Stimulated activated memory B cell treated with anti-CD40 and anti-IgM and Interleukin-4, amounts not matched to agents 10 μg/mL and 1 μg/mL and 100 μg/mL, for 72 hours (primary cell): Measurements from ENCODE around the gene ADCY5.
"Not testable (repeated sequence)": the region's sequence is repeated elsewhere in the genome, so short reads cannot be mapped to it uniquely, and the experiment has no call there.

Experiments
- ATAC-seq: fragments of 150-1000 bp; cut with Tn5 transposase; 2 replicates; pipeline ENCODE4 v1.10.0; 2021
- H3K27ac Mint-ChIP-seq: one replicate; pipeline ENCODE4 v1.8.0; 2022; ENCODE audit warnings: mild to moderate bottlenecking, mixed read lengths
- H3K27me3 Mint-ChIP-seq: one replicate; pipeline ENCODE4 v1.8.0; 2022; ENCODE audit warnings: mixed read lengths
- H3K36me3 Mint-ChIP-seq: one replicate; pipeline ENCODE4 v1.8.0; 2022; ENCODE audit warnings: mixed read lengths
- H3K4me1 Mint-ChIP-seq: one replicate; pipeline ENCODE4 v1.8.0; 2022; ENCODE audit warnings: mixed read lengths
- H3K4me3 Mint-ChIP-seq: one replicate; pipeline ENCODE4 v1.8.0; 2022; ENCODE audit warnings: mild to moderate bottlenecking, moderate library complexity, mixed read lengths
- H3K9me3 Mint-ChIP-seq: one replicate; pipeline ENCODE4 v1.8.0; 2022; ENCODE audit warnings: mixed read lengths

Gene ADCY5

GRCh38 chr3:123448536-123449101 lies at the start of gene ADCY5:
Gene ADCY5 (minus strand): TSS chr3:123449090. CDS start chr3:123448545, 545 bp downstream.
- peak within 1 kb of the TSS; percentile 39 for H3K4me3 Mint-ChIP-seq
- H3K9me3 Mint-ChIP-seq = no peaks in the 10 kb centered on the region
- no peaks in the 10 kb centered on the region for H3K4me1 Mint-ChIP-seq
- H3K27ac Mint-ChIP-seq = no peak within 1 kb of the TSS
- H3K36me3 Mint-ChIP-seq = no peaks in the 10 kb centered on the region
- ATAC-seq = no peak
- peaks cover 65% of the 10 kb centered on the region for H3K27me3 Mint-ChIP-seq

- Mint-ChIP-seq H3K27ac (no peak overlapping the region), H3K4me1 (no peaks in the 10 kb centered on the region), H3K4me3 (no peak overlapping the region), H3K9me3 (no peaks in the 10 kb centered on the region), H3K27me3 (no peaks in the 10 kb centered on the region), H3K36me3 (peaks cover 61% of the 10 kb centered on the region)
- ATAC-seq = no peak
These were observed 45.0 kb upstream of the ADCY5 start for GRCh38 chr3:123493912-123494311.

- Mint-ChIP-seq H3K27me3 (no peaks in the 10 kb centered on the region), H3K9me3 (no peaks in the 10 kb centered on the region), H3K36me3 (peaks cover 48% of the 10 kb centered on the region), H3K4me3 (no peak overlapping the region), H3K4me1 (no peaks in the 10 kb centered on the region), H3K27ac (no peak overlapping the region)
- ATAC-seq = no peak
These were observed 43.2 kb upstream of the ADCY5 start for GRCh38 chr3:123491966-123492587.

- H3K4me3 Mint-ChIP-seq = no peak overlapping the region
- no peak overlapping the region for H3K27ac Mint-ChIP-seq
- H3K27me3 Mint-ChIP-seq = peaks cover 20% of the 10 kb centered on the region
- no peak for ATAC-seq
- no peaks in the 10 kb centered on the region for H3K4me1 Mint-ChIP-seq
- H3K36me3 Mint-ChIP-seq = peaks cover 26% of the 10 kb centered on the region
- H3K9me3 Mint-ChIP-seq = no peaks in the 10 kb centered on the region
These were observed 40.6 kb upstream of the ADCY5 start for GRCh38 chr3:123489400-123490004.

GRCh38 chr3:123488645-123489347 lies 39.9 kb upstream of the ADCY5 start:
- no peak overlapping the region for H3K27ac Mint-ChIP-seq
- no peak for ATAC-seq

GRCh38 chr3:123487063-123487462 lies 38.2 kb upstream of the ADCY5 start:
- H3K4me1 Mint-ChIP-seq, H3K27ac Mint-ChIP-seq, ATAC-seq, H3K9me3 Mint-ChIP-seq, H3K4me3 Mint-ChIP-seq: not testable (repeated sequence)
- peaks cover 26% of the 10 kb centered on the region for H3K27me3 Mint-ChIP-seq
- peaks cover 15% of the 10 kb centered on the region for H3K36me3 Mint-ChIP-seq

More at GRCh38 chr3:123488645-123489347, 39.9 kb upstream of the ADCY5 start:
- no peak overlapping the region for H3K4me3 Mint-ChIP-seq
- H3K36me3 Mint-ChIP-seq = peaks cover 22% of the 10 kb centered on the region
- H3K27me3 Mint-ChIP-seq = peaks cover 26% of the 10 kb centered on the region
- no peaks in the 10 kb centered on the region for H3K4me1 Mint-ChIP-seq
- no peaks in the 10 kb centered on the region for H3K9me3 Mint-ChIP-seq

- Mint-ChIP-seq H3K36me3 (peaks cover 11% of the 10 kb centered on the region), H3K9me3 (no peaks in the 10 kb centered on the region), H3K27me3 (peaks cover 26% of the 10 kb centered on the region), H3K4me3 (no peak overlapping the region), H3K4me1 (no peaks in the 10 kb centered on the region), H3K27ac (no peak overlapping the region)
- no peak for ATAC-seq
These were observed 37.6 kb upstream of the ADCY5 start for GRCh38 chr3:123486460-123486859.

GRCh38 chr3:123485551-123485950 lies 36.7 kb upstream of the ADCY5 start:
- H3K36me3 Mint-ChIP-seq = peaks cover 3% of the 10 kb centered on the region
- no peak overlapping the region for H3K27ac Mint-ChIP-seq
- ATAC-seq = no peak
- H3K27me3 Mint-ChIP-seq = peaks cover 26% of the 10 kb centered on the region
- H3K4me3 Mint-ChIP-seq = no peak overlapping the region
- H3K9me3 Mint-ChIP-seq = no peaks in the 10 kb centered on the region
- peaks cover 4% of the 10 kb centered on the region for H3K4me1 Mint-ChIP-seq

GRCh38 chr3:123483146-123483545 lies 34.3 kb upstream of the ADCY5 start:
- Mint-ChIP-seq H3K4me1 (peaks cover 13% of the 10 kb centered on the region), H3K36me3 (no peaks in the 10 kb centered on the region), H3K27ac (no peak overlapping the region), H3K27me3 (peaks cover 26% of the 10 kb centered on the region), H3K9me3 (no peaks in the 10 kb centered on the region), H3K4me3 (no peak overlapping the region)
- no peak for ATAC-seq

GRCh38 chr3:123481722-123482457 lies 33.0 kb upstream of the ADCY5 start:
- Mint-ChIP-seq H3K27me3 (peaks cover 30% of the 10 kb centered on the region), H3K9me3 (no peaks in the 10 kb centered on the region), H3K4me3 (no peak overlapping the region), H3K27ac (no peak overlapping the region), H3K4me1 (peaks cover 13% of the 10 kb centered on the region), H3K36me3 (no peaks in the 10 kb centered on the region)
- ATAC-seq = no peak

GRCh38 chr3:123481071-123481470 lies 32.2 kb upstream of the ADCY5 start:
- Mint-ChIP-seq H3K36me3 (no peaks in the 10 kb centered on the region), H3K27ac (no peak overlapping the region), H3K4me3 (no peak overlapping the region), H3K4me1 (peaks cover 13% of the 10 kb centered on the region), H3K9me3 (no peaks in the 10 kb centered on the region), H3K27me3 (peaks cover 27% of the 10 kb centered on the region)
- ATAC-seq = no peak

- Mint-ChIP-seq H3K4me3 (no peak overlapping the region), H3K4me1 (peaks cover 13% of the 10 kb centered on the region), H3K27me3 (peaks cover 29% of the 10 kb centered on the region), H3K36me3 (no peaks in the 10 kb centered on the region), H3K27ac (no peak overlapping the region), H3K9me3 (no peaks in the 10 kb centered on the region)
- ATAC-seq = peak; percentile 57
These were observed 31.5 kb upstream of the ADCY5 start for GRCh38 chr3:123480428-123480827.

- H3K9me3 Mint-ChIP-seq = no peaks in the 10 kb centered on the region
- no peak overlapping the region for H3K27ac Mint-ChIP-seq
- no peaks in the 10 kb centered on the region for H3K36me3 Mint-ChIP-seq
- H3K4me3 Mint-ChIP-seq = no peak overlapping the region
- ATAC-seq = no peak
- H3K27me3 Mint-ChIP-seq = peaks cover 29% of the 10 kb centered on the region
- H3K4me1 Mint-ChIP-seq = peaks cover 13% of the 10 kb centered on the region
These were observed 31.0 kb upstream of the ADCY5 start for GRCh38 chr3:123479891-123480290.

- no peak overlapping the region for H3K27ac Mint-ChIP-seq
- peaks cover 25% of the 10 kb centered on the region for H3K27me3 Mint-ChIP-seq
These were observed 29.4 kb upstream of the ADCY5 start for GRCh38 chr3:123478314-123478713.

More at GRCh38 chr3:123478314-123478713, 29.4 kb upstream of the ADCY5 start:
- no peak for ATAC-seq
- Mint-ChIP-seq H3K4me3 (no peak overlapping the region), H3K4me1 (peaks cover 13% of the 10 kb centered on the region), H3K36me3 (no peaks in the 10 kb centered on the region), H3K9me3 (no peaks in the 10 kb centered on the region)
